ENCODE data around the gene ANKRD55.

GRCh38 chr5:56090793-56091460 lies 142.2 kb downstream of the ANKRD55 start:
- TF ChIP-seq POLR2AphosphoS5 (IDR thresholded peaks at IDR 0.05) (no peak), POLR2A (IDR thresholded peaks at IDR 0.05) (no peak), CTCF (IDR thresholded peaks at IDR 0.05 in 8 of 11, conservative IDR thresholded peaks at IDR 0.05 in 3 of 11) (no peak)
